ENCODE data around the gene FUT7.
"Not testable (repeated sequence)": the region's sequence is repeated elsewhere in the genome, so short reads cannot be mapped to it uniquely, and the experiment has no call there.

Gene FUT7

GRCh38 chr9:137017791-137018497, 13.9 kb downstream of the FUT7 start:
- no peak for DNase-seq (ENCODE audit: low spot score)

DNA sequence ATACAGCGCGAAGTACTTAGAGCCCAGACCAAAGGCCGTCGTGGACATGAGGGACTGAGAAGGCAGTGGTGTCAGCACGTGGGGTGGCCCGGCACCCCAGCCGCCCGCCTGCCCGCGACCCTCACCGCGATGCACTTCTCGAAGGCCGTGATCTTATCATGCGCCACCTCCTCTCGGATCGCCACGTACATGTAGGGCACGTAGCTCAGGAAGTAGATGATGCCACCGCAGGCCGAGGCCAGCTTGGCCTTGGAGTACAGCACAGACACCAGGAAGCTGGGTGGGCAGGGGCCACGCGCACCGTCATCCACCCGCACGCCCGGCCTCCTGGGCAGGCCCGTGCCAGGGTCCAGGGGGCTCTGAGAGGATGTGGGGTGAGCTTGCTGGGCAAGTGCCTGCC, 14.8 kb downstream of the FUT7 start:
- no peak for DNase-seq (ENCODE audit: low spot score)

GRCh38 chr9:137016436-137016835, 15.5 kb downstream of the FUT7 start:
- no peak for DNase-seq (ENCODE audit: low spot score)

- no peak for DNase-seq (ENCODE audit: low spot score)
These were observed 15.9 kb downstream of the FUT7 start for GRCh38 chr9:137015976-137016375.

- no peak for DNase-seq (ENCODE audit: low spot score)
These were observed 16.4 kb downstream of the FUT7 start for GRCh38 chr9:137015540-137015930.

DNA sequence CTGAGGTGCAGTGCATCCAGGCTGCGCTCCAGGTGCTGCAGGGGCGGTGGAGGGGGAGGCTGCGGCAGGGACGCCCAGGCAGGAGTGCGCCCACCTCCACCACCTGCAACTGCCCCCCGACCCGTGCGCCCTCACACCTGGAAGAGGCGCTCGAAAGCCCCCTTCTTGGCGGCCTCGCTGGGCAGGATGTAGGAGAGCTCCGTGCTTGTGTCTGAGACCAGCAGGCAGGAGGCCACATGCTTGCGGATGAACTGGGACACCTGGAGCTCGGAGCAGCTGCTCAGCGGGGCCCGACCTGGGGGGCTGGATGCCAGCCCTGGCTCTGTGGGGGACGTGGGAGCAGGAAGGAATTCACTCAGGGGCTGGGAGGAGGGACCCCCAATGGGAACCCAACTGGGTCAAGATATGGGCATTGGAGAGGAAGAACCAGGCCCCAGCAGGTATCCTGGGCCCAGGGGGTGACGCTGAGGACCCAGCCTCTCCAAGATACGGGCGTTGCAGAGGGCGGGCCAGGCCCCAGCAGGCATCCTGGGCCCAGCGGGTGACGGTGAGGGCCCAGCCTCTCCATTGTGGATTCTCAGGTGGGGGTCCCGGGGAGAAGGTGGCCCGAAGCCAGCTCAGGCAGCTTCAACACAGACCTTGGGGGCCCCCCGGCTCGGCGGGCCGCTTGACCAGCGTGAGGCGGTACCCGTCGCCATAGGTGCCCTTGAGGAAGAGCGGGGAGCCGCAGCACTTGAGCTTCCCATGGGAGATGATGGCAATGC, 16.9 kb downstream of the FUT7 start:
- no peak for DNase-seq (ENCODE audit: low spot score)

- no peak for DNase-seq (ENCODE audit: low spot score)
These were observed 17.7 kb downstream of the FUT7 start for GRCh38 chr9:137014166-137014565.

DNA sequence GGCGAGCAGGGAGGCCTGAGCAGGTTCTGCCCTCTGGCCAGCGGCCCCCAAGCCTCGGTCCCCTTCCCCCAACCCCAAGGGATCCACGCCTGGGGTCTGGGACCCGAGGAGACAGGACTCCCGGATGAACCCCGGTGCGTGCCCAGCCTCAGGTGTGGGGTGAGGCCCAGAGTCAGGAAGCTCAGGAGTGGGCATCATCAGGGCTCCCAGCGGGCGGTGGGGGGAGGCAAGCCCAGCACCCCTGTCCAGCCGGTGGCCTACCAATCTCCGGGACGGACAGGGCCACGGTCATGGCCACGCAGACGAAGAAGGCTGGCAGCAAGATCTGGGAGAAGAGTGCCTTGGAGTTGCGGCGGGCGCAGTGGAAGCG, 18.3 kb downstream of the FUT7 start:
- no peak for DNase-seq (ENCODE audit: low spot score)

DNA sequence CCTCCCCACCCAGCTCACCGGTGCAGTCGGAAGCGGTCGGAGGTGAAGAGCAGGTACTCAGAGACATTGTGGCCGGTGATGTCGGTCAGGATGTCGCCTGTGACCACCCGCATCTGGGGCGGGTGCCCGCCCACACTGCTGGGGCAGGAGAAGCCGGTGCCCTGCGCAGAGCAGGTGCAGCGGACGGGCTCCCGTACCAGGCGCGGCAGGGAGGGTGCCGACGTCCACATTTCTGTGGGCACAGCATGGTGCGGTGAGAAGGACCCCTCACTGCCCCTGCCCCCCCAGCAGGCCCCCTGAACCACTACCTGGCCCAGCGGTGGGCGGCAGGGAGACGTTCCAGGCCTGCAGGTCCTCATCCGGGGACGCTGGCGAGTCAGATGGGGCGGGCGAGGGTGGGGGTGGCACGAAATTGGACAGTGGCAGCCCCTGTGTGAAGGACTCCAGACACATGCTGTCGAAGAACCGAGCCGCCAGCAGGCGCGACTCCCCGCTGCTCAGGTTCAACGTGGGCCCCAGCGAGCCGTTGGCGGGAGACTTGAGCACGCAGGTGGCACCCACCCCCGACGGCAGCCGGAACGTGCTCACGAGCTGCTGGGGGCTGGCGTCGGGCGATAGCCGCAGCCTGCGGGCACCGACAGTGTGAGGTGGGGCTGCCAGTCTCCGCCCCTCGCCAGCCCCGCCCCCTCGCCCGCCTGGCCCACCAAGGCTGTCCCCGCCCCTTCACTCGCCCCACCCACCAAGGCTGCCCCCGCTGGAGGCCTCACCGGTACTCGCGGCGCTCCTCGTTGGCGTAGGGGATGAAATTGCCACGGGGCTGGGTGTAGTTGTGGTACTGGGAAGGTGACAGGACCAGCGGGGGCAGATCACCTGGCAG, 19.0 kb downstream of the FUT7 start:
- DNase-seq (ENCODE audit: low spot score) = no peak

DNA sequence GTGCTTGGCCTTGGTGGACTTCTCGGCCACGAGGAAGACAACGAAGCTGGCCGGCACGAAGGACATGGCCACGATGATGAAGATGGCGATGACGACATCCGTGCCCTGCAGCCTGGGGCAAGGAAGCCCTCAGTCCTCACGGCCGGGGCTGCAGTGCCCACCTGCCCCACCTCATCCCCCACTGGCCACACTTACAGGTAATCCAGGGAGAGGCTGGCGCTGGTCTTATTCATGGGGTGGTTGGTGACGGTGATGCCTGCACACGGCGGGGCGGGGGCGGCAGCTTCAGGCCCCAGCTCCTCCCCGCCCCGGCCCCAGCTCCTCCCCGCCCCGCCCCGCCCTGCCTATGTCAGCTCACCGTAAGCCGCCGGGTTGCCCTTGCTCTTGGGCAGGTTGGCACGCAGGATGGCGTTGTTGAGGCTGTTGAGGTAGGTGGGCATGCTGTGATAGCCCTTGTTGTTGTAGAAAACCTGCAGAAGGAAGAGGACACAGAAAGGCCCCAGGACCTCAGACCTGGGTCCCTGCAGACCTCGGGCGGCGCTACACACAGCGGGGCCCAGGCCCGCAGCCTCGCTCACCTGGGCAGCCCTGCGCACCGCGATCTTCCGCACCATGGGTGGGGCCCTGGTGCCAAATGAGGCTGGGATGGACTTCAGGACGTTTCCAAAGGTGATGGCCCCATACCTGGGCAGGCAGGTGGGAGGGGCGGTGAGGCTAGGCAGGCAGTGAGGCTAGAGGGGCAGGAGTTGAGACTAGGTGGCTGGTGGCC, 19.8 kb downstream of the FUT7 start:
- no peak for DNase-seq (ENCODE audit: low spot score)

- DNase-seq (ENCODE audit: low spot score) = no peak
These were observed 20.7 kb downstream of the FUT7 start for GRCh38 chr9:137011156-137011555.

GRCh38 chr9:137009938-137010732, 21.8 kb downstream of the FUT7 start:
- no peak for DNase-seq (ENCODE audit: low spot score)

DNA sequence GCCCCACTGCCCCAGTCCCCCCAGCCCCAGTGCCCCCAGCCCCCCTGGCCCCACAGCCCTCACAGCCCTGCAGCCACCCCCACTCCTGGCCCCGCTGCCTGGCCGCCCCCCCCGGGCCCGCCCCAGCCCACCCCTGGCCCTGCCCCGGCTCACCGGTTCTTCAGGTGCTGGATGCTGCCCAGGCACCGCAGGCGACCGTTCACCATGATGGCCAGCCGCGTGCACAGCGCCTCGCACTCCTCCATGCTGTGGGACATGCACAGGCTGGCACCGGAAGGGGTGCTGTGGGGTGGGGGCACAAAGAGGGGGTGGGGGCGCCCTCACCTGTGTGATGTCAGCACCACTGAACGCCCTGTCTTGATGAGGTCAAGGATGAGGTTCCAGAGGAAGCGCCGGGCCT, 22.7 kb downstream of the FUT7 start:
- no peak for DNase-seq (ENCODE audit: low spot score)

DNA sequence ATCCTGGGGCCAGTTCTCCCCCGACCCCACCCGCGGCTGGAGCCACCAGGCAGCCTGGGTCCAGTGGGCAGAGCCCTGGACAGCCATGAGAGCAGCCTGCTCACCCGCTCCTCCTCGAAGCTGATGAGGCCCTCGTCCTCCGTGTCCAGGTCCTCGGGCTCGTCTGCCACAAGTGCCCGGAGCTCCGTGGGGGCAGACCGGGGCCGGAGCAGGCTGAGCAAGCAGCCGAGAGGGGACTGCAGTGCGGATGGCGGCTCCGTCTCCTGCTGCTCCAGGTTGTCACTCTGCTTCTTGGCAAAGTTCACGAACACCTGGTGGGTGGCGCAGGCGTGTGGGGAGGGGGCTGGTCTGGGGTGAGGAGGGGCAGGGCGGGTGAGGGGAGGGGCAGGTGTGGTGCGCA, 23.6 kb downstream of the FUT7 start:
- DNase-seq (ENCODE audit: low spot score) = no peak

GRCh38 chr9:137007816-137008270, 24.0 kb downstream of the FUT7 start:
- no peak for DNase-seq (ENCODE audit: low spot score)

DNA sequence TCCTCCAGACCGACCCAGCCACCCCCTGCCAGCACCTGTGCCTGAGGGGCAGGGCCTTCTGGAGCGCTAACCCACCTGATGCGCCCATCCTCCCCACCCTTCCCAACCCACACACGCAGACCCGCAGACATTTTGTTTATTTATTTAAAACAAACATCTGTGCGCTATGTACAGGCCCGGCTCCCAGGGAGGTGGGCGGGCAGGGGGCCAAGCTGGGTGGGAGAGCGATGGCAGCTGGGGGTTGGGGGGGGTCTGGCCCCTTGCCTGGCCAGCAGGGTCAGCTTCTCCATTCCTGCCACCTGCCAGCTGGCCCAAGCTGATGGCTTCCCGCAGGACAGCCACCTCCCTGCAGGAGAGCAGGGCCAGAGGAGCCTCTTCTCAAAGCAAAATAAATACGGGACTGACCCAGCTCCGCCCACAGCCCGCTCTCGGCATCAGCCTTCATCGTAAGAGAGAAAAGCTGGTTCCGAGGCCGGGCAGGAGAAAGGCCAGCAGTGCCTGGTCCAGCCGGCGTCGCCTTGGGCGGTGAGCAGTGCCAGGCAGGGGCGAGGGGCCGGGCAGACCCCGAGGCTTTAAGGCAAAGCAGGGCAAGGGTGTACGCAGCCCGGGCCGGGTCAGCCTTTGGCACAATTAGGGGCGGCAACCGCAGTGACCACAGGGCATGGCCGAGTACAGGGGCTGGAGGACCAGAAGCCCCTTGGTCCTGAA, 24.6 kb downstream of the FUT7 start:
- no peak for DNase-seq (ENCODE audit: low spot score)

GRCh38 chr9:137006116-137007003, 25.5 kb downstream of the FUT7 start:
- no peak for DNase-seq (ENCODE audit: low spot score)

GRCh38 chr9:137004285-137004684, 27.6 kb downstream of the FUT7 start:
- DNase-seq (ENCODE audit: low spot score) = not testable (repeated sequence)

DNA sequence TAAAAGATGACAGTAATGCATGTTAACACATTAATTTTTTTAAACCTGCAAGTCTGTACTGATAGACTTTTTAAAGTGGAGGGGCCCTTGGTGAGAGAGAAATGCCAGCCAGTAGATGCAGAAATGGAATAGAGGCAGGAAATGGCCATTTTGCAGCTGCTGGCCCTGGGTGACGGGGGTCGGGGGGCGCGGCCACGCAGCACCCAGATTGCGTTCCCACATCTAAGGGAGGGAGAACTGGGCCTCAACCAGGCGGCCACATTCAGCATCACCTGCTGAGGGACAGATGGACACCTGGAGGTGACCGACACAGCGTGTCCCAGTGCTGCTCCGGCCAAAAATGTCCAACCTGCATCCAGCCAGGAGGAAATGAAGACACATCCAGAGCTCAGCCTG, 29.2 kb downstream of the FUT7 start:
- no peak for DNase-seq (ENCODE audit: low spot score)

Data from globus pallidus (tissue), 1 donor.